Smooth muscle cell of the brain vasculature (primary cell): ENCODE data around the gene FRY.

ENCODE experiments used
- DNase-seq: peaks from one replicate; pipeline ENCODE4 v3.0.0-alpha.2; 2012; ENCODE audit warnings: low read depth, low spot score

FRY gene

GRCh38 chr13:32257649-32258048, 226.1 kb downstream of the FRY start:
- DNase-seq = no peak

- no peak for DNase-seq
Measured at GRCh38 chr13:32259116-32259515, 227.5 kb downstream of the FRY start.

- DNase-seq = peak; percentile 69
Measured at GRCh38 chr13:32261567-32261966, 230.0 kb downstream of the FRY start.

GRCh38 chr13:32262165-32262564, 230.6 kb downstream of the FRY start:
- DNase-seq = no peak

- no peak for DNase-seq
Measured at GRCh38 chr13:32262619-32263018, 231.0 kb downstream of the FRY start.

GRCh38 chr13:32264407-32264806, 232.8 kb downstream of the FRY start:
- DNase-seq = peak; percentile 32

- no peak for DNase-seq
Measured at GRCh38 chr13:32265726-32266125, 234.2 kb downstream of the FRY start.

- DNase-seq = no peak
Measured at GRCh38 chr13:32266130-32266529, 234.6 kb downstream of the FRY start.

GRCh38 chr13:32267836-32268439, 236.4 kb downstream of the FRY start:
- no peak for DNase-seq

- no peak for DNase-seq
Measured at GRCh38 chr13:32272021-32272683, 240.6 kb downstream of the FRY start.

GRCh38 chr13:32277839-32278238, 246.3 kb downstream of the FRY start:
- DNase-seq = no peak

GRCh38 chr13:32278426-32278825, 246.9 kb downstream of the FRY start:
- DNase-seq = no peak

GRCh38 chr13:32281096-32281495, 249.5 kb downstream of the FRY start:
- no peak for DNase-seq

- no peak for DNase-seq
Measured at GRCh38 chr13:32282096-32282711, 250.6 kb downstream of the FRY start.

- peak; percentile 59 for DNase-seq
Measured at GRCh38 chr13:32284927-32285632, 253.5 kb downstream of the FRY start.

GRCh38 chr13:32285633-32285965, 254.0 kb downstream of the FRY start:
- no peak for DNase-seq

GRCh38 chr13:32297206-32297605, 265.6 kb downstream of the FRY start:
- no peak for DNase-seq

GRCh38 chr13:32298695-32299094, 267.1 kb downstream of the FRY start:
- no peak for DNase-seq

GRCh38 chr13:32299893-32300292, 268.3 kb downstream of the FRY start:
- no peak for DNase-seq

GRCh38 chr13:32300406-32300805, 268.8 kb downstream of the FRY start:
- DNase-seq = no peak

GRCh38 chr13:32300920-32301319, 269.3 kb downstream of the FRY start:
- no peak for DNase-seq

- DNase-seq = no peak
Measured at GRCh38 chr13:32302461-32302860, 270.9 kb downstream of the FRY start.

GRCh38 chr13:32305646-32306045, 274.1 kb downstream of the FRY start:
- no peak for DNase-seq
